ENCODE data around the gene FUT8. TPM values are rescaled to one million over a fixed set of nuclear protein-coding genes. Genes with fewer than 3 reads are reported as not detected.

Gene FUT8
- total RNA-seq, 4 donors from 2014 or later, result 7.9 to 27.5 (median 12.8) TPM

GRCh38 chr14:65650826-65651225 is 238.3 kb downstream of the FUT8 start:
- no peaks in the 10 kb centered on the region for H3K27me3 ChIP-seq
- no peaks in the 10 kb centered on the region for H3K4me1 ChIP-seq
- no peak overlapping the region for H3K27ac ChIP-seq
- no peaks in the 10 kb centered on the region for H3K36me3 ChIP-seq
- DNase-seq, result no peak
- H3K9me3 ChIP-seq, result peaks cover 0 to under 1% of the 10 kb centered on the region in 2 donors
- TF ChIP-seq POLR2AphosphoS5 (IDR thresholded peaks at IDR 0.05), result no peak
- TF ChIP-seq CTCF (IDR thresholded peaks at IDR 0.05), result no peak
- no peak for TF ChIP-seq EP300 (IDR thresholded peaks at IDR 0.05; ENCODE audit: low read depth)
- TF ChIP-seq POLR2A (IDR thresholded peaks at IDR 0.05), result no peak
- no peak overlapping the region for H3K4me3 ChIP-seq
- intact Hi-C loops (cut with DNase I; ENCODE audit: low total_unique reads), result no loop called here
- in situ Hi-C loops (cut with MboI; ENCODE audit: low pct_ligation_motif_present in 1 of 4, low pct_unique_long_range_greater_than_20kb in 1 of 4, low sequenced_read_pairs in 3 of 4), result no loop called here
- 89% methylated on average over 2 of the region's 2 CpGs; no CpG with 5 or more reads in 1 of the 2 donors for WGBS, 2 donors (ENCODE audit: low coverage in 1 of 2)

- intact Hi-C loops (cut with DNase I; ENCODE audit: low total_unique reads), result no loop called here
- H3K36me3 ChIP-seq, result no peaks in the 10 kb centered on the region
- 94 to 100% methylated on average over 2 of the region's 2 CpGs for WGBS, 2 donors (ENCODE audit: low coverage in 1 of 2)
These were observed 244.0 kb downstream of the FUT8 start for GRCh38 chr14:65656554-65656953.

GRCh38 chr14:65658202-65658601 is 245.7 kb downstream of the FUT8 start:
- TF ChIP-seq EP300 (IDR thresholded peaks at IDR 0.05; ENCODE audit: low read depth) (no peak), POLR2A (IDR thresholded peaks at IDR 0.05) (no peak), CTCF (IDR thresholded peaks at IDR 0.05) (no peak), POLR2AphosphoS5 (IDR thresholded peaks at IDR 0.05) (no peak)
- in situ Hi-C loops (cut with MboI; ENCODE audit: low pct_ligation_motif_present in 1 of 4, low pct_unique_long_range_greater_than_20kb in 1 of 4, low sequenced_read_pairs in 3 of 4) (no loop called here), intact Hi-C loops (cut with DNase I; ENCODE audit: low total_unique reads) (no loop called here)
- no peak overlapping the region for H3K27ac ChIP-seq
- H3K27me3 ChIP-seq, result no peaks in the 10 kb centered on the region
- no peak for DNase-seq
- H3K4me1 ChIP-seq, result no peaks in the 10 kb centered on the region
- peaks cover 0 to 5% of the 10 kb centered on the region in 2 donors for H3K9me3 ChIP-seq
- H3K36me3 ChIP-seq, result no peaks in the 10 kb centered on the region
- no peak overlapping the region for H3K4me3 ChIP-seq

More at GRCh38 chr14:65656554-65656953, 244.0 kb downstream of the FUT8 start:
- no peak overlapping the region for H3K4me3 ChIP-seq
- in situ Hi-C loops (cut with MboI; ENCODE audit: low pct_ligation_motif_present in 1 of 4, low pct_unique_long_range_greater_than_20kb in 1 of 4, low sequenced_read_pairs in 3 of 4), result no loop called here
- DNase-seq, result no peak
- H3K4me1 ChIP-seq, result no peaks in the 10 kb centered on the region
- TF ChIP-seq POLR2A (IDR thresholded peaks at IDR 0.05) (no peak), EP300 (IDR thresholded peaks at IDR 0.05; ENCODE audit: low read depth) (no peak), CTCF (IDR thresholded peaks at IDR 0.05) (no peak), POLR2AphosphoS5 (IDR thresholded peaks at IDR 0.05) (no peak)
- H3K27me3 ChIP-seq, result no peaks in the 10 kb centered on the region
- H3K9me3 ChIP-seq, result peaks cover 0 to 5% of the 10 kb centered on the region in 2 donors
- no peak overlapping the region for H3K27ac ChIP-seq

GRCh38 chr14:65661865-65662264 is 249.3 kb downstream of the FUT8 start:
- DNase-seq, result no peak
- no peaks in the 10 kb centered on the region for H3K4me1 ChIP-seq
- no peak overlapping the region for H3K4me3 ChIP-seq
- no peak overlapping the region for H3K27ac ChIP-seq
- intact Hi-C loops (cut with DNase I; ENCODE audit: low total_unique reads), result no loop called here
- no peaks in the 10 kb centered on the region for H3K9me3 ChIP-seq
- in situ Hi-C loops (cut with MboI; ENCODE audit: low pct_ligation_motif_present in 1 of 4, low pct_unique_long_range_greater_than_20kb in 1 of 4, low sequenced_read_pairs in 3 of 4), result no loop called here
- no peaks in the 10 kb centered on the region for H3K36me3 ChIP-seq
- TF ChIP-seq POLR2A (IDR thresholded peaks at IDR 0.05) (no peak), CTCF (IDR thresholded peaks at IDR 0.05) (no peak), POLR2AphosphoS5 (IDR thresholded peaks at IDR 0.05) (no peak), EP300 (IDR thresholded peaks at IDR 0.05; ENCODE audit: low read depth) (no peak)
- no peaks in the 10 kb centered on the region for H3K27me3 ChIP-seq
- WGBS, 2 donors (ENCODE audit: low coverage in 1 of 2), result 96% methylated on average over 2 to 3 of the region's 3 CpGs
